HCT116 (cell line): ENCODE measurements around the gene TULP4. TPM values are rescaled to one million over a fixed set of nuclear protein-coding genes. Genes with fewer than 3 reads are reported as not detected.

Source experiments
- ATAC-seq: fragments of 200-7000 bp; cut with Tn5 transposase; 2 replicates; pipeline ENCODE4 v1.9.1; 2020; ENCODE audit warnings: mild to moderate bottlenecking, moderate library complexity
- BruUV-seq: library from RNA; stranded (reverse); fragments of 400-500 nt; replicated peaks from 2 replicates; lab custom pipeline; 2021; lab: Mats Ljungman, UMichigan
- CTCF ChIA-PET: fragments of 300-600 bp; sonication (Branson Sonifier 250); formaldehyde crosslinking; loops from one replicate; lab custom pipeline; 2021; ENCODE audit warnings: antibody characterized with exemption; lab: Charles Lee
- POLR2A ChIA-PET: fragments of 300-600, 350-600 bp; sonication (Branson Sonifier 250); formaldehyde crosslinking; loops from one replicate; lab custom pipeline; 2021; ENCODE audit warnings: antibody characterized with exemption; lab: Charles Lee
- RAD21 ChIA-PET, 2 experiments: fragments of 300-600 bp; sonication (Branson Sonifier 250); formaldehyde crosslinking; loops; one replicate each; lab custom pipeline; 2023; ENCODE audit warnings: low total read pairs in 2 of 2; ENCODE audit not compliant: uncharacterized antibody in 2 of 2, unreplicated experiment in 2 of 2, low non-redundant PET in 1 of 2; lab: Charles Lee
- DNase-seq: peaks from one replicate; pipeline ENCODE4 v3.0.0-alpha.2; 2010; ENCODE audit warnings: low read depth, low spot score
- H2AFZ ChIP-seq: fragments of 200-600 bp; shearing (Covaris generic), sonication (generic); 2 replicates; pipeline ENCODE4 v1.6.1; 2017; ENCODE audit warnings: low read depth, mixed run types, mixed read lengths, antibody characterized with exemption, low read length; ENCODE audit not compliant: poor library complexity, severe bottlenecking
- H3K27ac ChIP-seq: 2 replicates; pipeline ENCODE4 v1.5.1; 2012; ENCODE audit warnings: low read depth, low read length
- H3K27me3 ChIP-seq: fragments of 200-600 bp; sonication (generic); 2 replicates; pipeline ENCODE4 v1.6.1; 2016; ENCODE audit warnings: mixed run types, low read length, mixed read lengths; ENCODE audit not compliant: insufficient read depth
- H3K36me3 ChIP-seq, 2 experiments: fragments of 200-500 bp in 1 of 2; fragments of 200-600 bp in 1 of 2; sonication (Bioruptor generic) in 1 of 2; sonication (generic) in 1 of 2; 2 replicates each; pipeline versions ENCODE4 v1.5.1 to v1.6.1; 2014 to 2016; ENCODE audit warnings: low read length in 2 of 2, inconsistent platforms in 1 of 2, mixed read lengths in 1 of 2, mixed run types in 1 of 2; ENCODE audit not compliant: insufficient read depth in 2 of 2, control insufficient read depth in 1 of 2
- H3K4me1 ChIP-seq, 2 experiments: fragments of 200-600 bp in 1 of 2; sonication (generic) in 1 of 2; 2 replicates each; pipeline versions ENCODE4 v1.5.1 to v1.6.1; 2012 to 2017; ENCODE audit warnings: low read length in 2 of 2, inconsistent platforms in 1 of 2, mild to moderate bottlenecking in 1 of 2, mixed read lengths in 1 of 2, mixed run types in 1 of 2, moderate library complexity in 1 of 2; ENCODE audit not compliant: insufficient read depth in 2 of 2, control insufficient read depth in 1 of 2
- H3K4me2 ChIP-seq: fragments of 200-600 bp; sonication (generic); 2 replicates; pipeline ENCODE4 v1.6.1; 2017; ENCODE audit warnings: mixed run types, low read length, mixed read lengths
- H3K4me3 ChIP-seq, 2 experiments: fragments of 200-600 bp in 1 of 2; sonication (generic) in 1 of 2; replicated peaks in 1 of 2; 2 replicates each; pipeline ENCODE4 v1.5.1; 2011 to 2016; ENCODE audit warnings: low read length in 2 of 2, control low read depth in 1 of 2, low read depth in 1 of 2, mild to moderate bottlenecking in 1 of 2, mixed read lengths in 1 of 2, mixed run types in 1 of 2
- H3K79me2 ChIP-seq: fragments of 200-600 bp; sonication (generic); 2 replicates; pipeline ENCODE4 v1.6.1; 2017; ENCODE audit warnings: mild to moderate bottlenecking, mixed run types, low read length, moderate library complexity, mixed read lengths; ENCODE audit not compliant: insufficient read depth
- H3K9ac ChIP-seq: fragments of 200-600 bp; sonication (generic); 2 replicates; pipeline ENCODE4 v1.6.1; 2016; ENCODE audit warnings: low read length, mixed read lengths
- H3K9me2 ChIP-seq: fragments of 200-600 bp; sonication (generic), shearing (Covaris generic); 2 replicates; pipeline ENCODE4 v1.6.1; 2017; ENCODE audit warnings: mixed run types, mild to moderate bottlenecking, moderate library complexity; ENCODE audit not compliant: insufficient read depth
- H3K9me3 ChIP-seq, 2 experiments: fragments of 200-500 bp in 1 of 2; fragments of 200-600 bp in 1 of 2; sonication (Bioruptor generic) in 1 of 2; sonication (generic) in 1 of 2; 2 replicates each; pipeline ENCODE4 v1.6.1; 2014 to 2017; ENCODE audit warnings: low read length in 2 of 2, mixed read lengths in 2 of 2, inconsistent platforms in 1 of 2, low read depth in 1 of 2, mild to moderate bottlenecking in 1 of 2, mixed run types in 1 of 2, moderate library complexity in 1 of 2; ENCODE audit not compliant: control insufficient read depth in 1 of 2, insufficient read depth in 1 of 2
- H4K20me1 ChIP-seq: fragments of 200-600 bp; sonication (generic), shearing (Covaris generic); 2 replicates; pipeline ENCODE4 v1.6.1; 2017; ENCODE audit warnings: mixed run types, mild to moderate bottlenecking, moderate library complexity; ENCODE audit not compliant: insufficient read depth
- EGR1 ChIP-seq: IDR thresholded peaks from 2 replicates; pipeline ENCODE4 v1.6.1; 2012; ENCODE audit warnings: low read depth
- EZH2 ChIP-seq: fragments of 200-600 bp; sonication (generic); IDR thresholded peaks from 2 replicates; pipeline ENCODE4 v1.6.1; 2017; ENCODE audit warnings: antibody characterized with exemption, mixed run types
- JUND ChIP-seq: IDR thresholded peaks from 2 replicates; pipeline ENCODE4 v1.6.1; 2012
- RAD21 ChIP-seq: IDR thresholded peaks from 2 replicates; pipeline ENCODE4 v1.6.1; 2012; ENCODE audit warnings: low read depth, mild to moderate bottlenecking
- SP1 ChIP-seq: IDR thresholded peaks from 2 replicates; pipeline ENCODE4 v1.6.1; 2012; ENCODE audit warnings: low read depth
- YY1 ChIP-seq: IDR thresholded peaks from 2 replicates; pipeline ENCODE4 v1.6.1; 2011; ENCODE audit warnings: low read length, low read depth, moderate library complexity, mild to moderate bottlenecking; ENCODE audit not compliant: insufficient replicate concordance; ENCODE audit errors: extremely low read depth
- intact Hi-C: fragments of 100-400 bp; cut with micrococcal nuclease; formaldehyde crosslinking; loops from 2 replicates; pipeline ENCODE4 v1.10.0; 2022
- total RNA-seq: library from RNA; stranded (reverse); gene quantifications from one replicate; pipeline ENCODE4 v1.2.1, GENCODE V29; 2021; ENCODE audit not compliant: unreplicated experiment
- TF ChIP-seq, protein P1 (sequence below), 3 experiments: fragments of 200-600 bp in 1 of 3; sonication (generic) in 1 of 3; IDR thresholded peaks in 2 of 3; conservative IDR thresholded peaks in 1 of 3; 2 replicates each; pipeline ENCODE4 v1.5.1; 2012 to 2017; ENCODE audit warnings: low read depth in 2 of 3, low read length in 2 of 3, antibody characterized with exemption in 1 of 3, borderline replicate concordance in 1 of 3, control low read depth in 1 of 3, mild to moderate bottlenecking in 1 of 3, mixed read lengths in 1 of 3, mixed run types in 1 of 3, moderate library complexity in 1 of 3; ENCODE audit not compliant: insufficient read depth in 1 of 3

The TULP4 gene
- total RNA-seq, 1 experiment from 2014 or later = 70.8 TPM

DNA sequence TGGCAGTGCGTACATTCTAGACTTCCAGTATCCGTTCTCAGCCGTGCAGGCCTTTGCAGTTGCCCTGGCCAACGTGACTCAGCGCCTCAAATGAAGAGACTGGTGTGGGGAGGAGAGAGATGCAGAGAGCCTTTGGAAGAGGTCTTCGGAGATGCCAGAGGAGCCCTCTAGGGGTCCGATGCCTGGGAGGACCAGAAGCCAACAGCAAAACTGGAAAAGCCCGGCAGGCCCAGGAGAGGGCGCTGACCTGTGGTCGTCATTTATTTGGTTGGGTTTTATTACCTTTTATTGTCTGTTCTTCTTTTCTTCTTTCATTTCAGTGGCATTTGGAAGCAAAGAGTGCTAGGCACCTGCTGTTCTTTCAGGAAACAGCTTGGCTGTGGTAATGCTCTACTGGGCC, 194.3 kb downstream of the TULP4 start:
- ChIA-PET POLR2A (no interaction called here), RAD21 (interaction anchor here in 1 of 2 experiments (0.7 kb wide), 1 partner anchor 12 kb away, joined by 8 read pairs; no protein-coding TSS in a partner anchor)
- no TSS peak for BruUV-seq
- H3K4me2 ChIP-seq = no peak overlapping the region
- no peaks in the 10 kb centered on the region for H3K79me2 ChIP-seq
- no peaks in the 10 kb centered on the region for H4K20me1 ChIP-seq
- H3K9ac ChIP-seq = no peak overlapping the region
- no peak overlapping the region for H3K27ac ChIP-seq
- no peaks in the 10 kb centered on the region for H3K9me3 ChIP-seq
- TF ChIP-seq YY1 (no peak), SP1 (no peak), RAD21 (peak; percentile 37; the same call in 1 of the 2 replicates), EGR1 (no peak), JUND (no peak), EZH2 (no peak)
- TF ChIP-seq, protein P1, sequence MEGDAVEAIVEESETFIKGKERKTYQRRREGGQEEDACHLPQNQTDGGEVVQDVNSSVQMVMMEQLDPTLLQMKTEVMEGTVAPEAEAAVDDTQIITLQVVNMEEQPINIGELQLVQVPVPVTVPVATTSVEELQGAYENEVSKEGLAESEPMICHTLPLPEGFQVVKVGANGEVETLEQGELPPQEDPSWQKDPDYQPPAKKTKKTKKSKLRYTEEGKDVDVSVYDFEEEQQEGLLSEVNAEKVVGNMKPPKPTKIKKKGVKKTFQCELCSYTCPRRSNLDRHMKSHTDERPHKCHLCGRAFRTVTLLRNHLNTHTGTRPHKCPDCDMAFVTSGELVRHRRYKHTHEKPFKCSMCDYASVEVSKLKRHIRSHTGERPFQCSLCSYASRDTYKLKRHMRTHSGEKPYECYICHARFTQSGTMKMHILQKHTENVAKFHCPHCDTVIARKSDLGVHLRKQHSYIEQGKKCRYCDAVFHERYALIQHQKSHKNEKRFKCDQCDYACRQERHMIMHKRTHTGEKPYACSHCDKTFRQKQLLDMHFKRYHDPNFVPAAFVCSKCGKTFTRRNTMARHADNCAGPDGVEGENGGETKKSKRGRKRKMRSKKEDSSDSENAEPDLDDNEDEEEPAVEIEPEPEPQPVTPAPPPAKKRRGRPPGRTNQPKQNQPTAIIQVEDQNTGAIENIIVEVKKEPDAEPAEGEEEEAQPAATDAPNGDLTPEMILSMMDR (IDR thresholded peaks at IDR 0.05 in 2 of 3, conservative IDR thresholded peaks at IDR 0.05 in 1 of 3; ENCODE audit: borderline replicate concordance in 1 of 3, insufficient read depth in 1 of 3, low read depth in 2 of 3, low read length in 2 of 3) = peak; percentile 59 to 75 (median 66)
- TF ChIP-seq, all 23 proteins: peak for 2
- H3K4me3 ChIP-seq = no peak overlapping the region
- no peak overlapping the region for H2AFZ ChIP-seq
- CTCF ChIA-PET = no interaction called here
- ATAC-seq (peak; percentile 93), DNase-seq (no peak)
- H3K9me2 ChIP-seq = no peaks in the 10 kb centered on the region
- H3K36me3 ChIP-seq = peaks cover 5 to 6% of the 10 kb centered on the region in 2 experiments; a peak in 2 of 4 replicates
- intact Hi-C loops = no loop called here
- no peaks in the 10 kb centered on the region for H3K27me3 ChIP-seq
- H3K4me1 ChIP-seq = no peaks in the 10 kb centered on the region

DNA sequence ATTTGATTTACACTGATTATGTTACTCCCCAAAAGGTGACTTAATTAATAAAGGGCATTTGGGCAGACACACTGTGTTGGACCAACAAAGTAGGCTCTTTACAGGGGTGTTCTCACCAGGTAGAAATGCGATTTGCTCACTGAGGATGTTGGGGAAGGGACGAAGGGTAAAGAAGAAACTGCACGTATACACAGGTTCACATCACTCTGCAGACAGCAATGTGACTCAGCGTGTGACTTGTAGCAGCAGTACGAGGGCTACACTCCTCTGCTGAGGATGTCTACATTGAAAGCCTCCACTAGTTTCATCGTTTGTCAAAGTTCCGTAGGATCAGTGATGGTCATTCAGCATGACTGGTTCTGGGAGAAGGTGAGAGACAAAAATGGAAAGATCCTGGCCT, 194.9 kb downstream of the TULP4 start:
- Histone ChIP-seq H3K27ac (no peak overlapping the region), H3K9me3 (no peaks in the 10 kb centered on the region), H3K79me2 (no peaks in the 10 kb centered on the region), H3K4me3 (no peak overlapping the region), H2AFZ (no peak overlapping the region)
- RAD21 ChIA-PET = no interaction called here
- no peak for TF ChIP-seq RAD21
- TF ChIP-seq, all 23 proteins: peak for 0
- Histone ChIP-seq H3K4me2 (no peak overlapping the region), H3K4me1 (no peaks in the 10 kb centered on the region), H3K9ac (no peak overlapping the region), H4K20me1 (no peaks in the 10 kb centered on the region), H3K9me2 (no peaks in the 10 kb centered on the region), H3K27me3 (no peaks in the 10 kb centered on the region), H3K36me3 (peaks cover 5 to 6% of the 10 kb centered on the region in 2 experiments; a peak in 2 of 4 replicates)
- DNase-seq (no peak), ATAC-seq (no peak)
- POLR2A ChIA-PET = no interaction called here
- intact Hi-C loops = no loop called here
- CTCF ChIA-PET = no interaction called here
- BruUV-seq = no TSS peak
